Astrocyte of the spinal cord (primary cell): ENCODE results near the gene BBS4.
"Not testable (repeated sequence)": the region's sequence is repeated elsewhere in the genome, so short reads cannot be mapped to it uniquely, and the experiment has no call there.

Source experiments
- DNase-seq: peaks from one replicate; pipeline ENCODE4 v3.0.0; 2011; ENCODE audit warnings: low read depth, low spot score
- H3K4me3 ChIP-seq: 2 replicates; pipeline ENCODE4 v1.5.1; 2011; ENCODE audit warnings: low read depth, mild to moderate bottlenecking, low read length, moderate library complexity
- CTCF ChIP-seq: IDR thresholded peaks from 2 replicates; pipeline ENCODE4 v1.5.1; 2012; ENCODE audit warnings: low read depth, mild to moderate bottlenecking, low read length, inconsistent platforms
- in situ Hi-C: cut with HindIII; loops from 2 replicates; pipeline ENCODE4 v1.10.0; 2017; ENCODE audit warnings: low sequenced_read_pairs

The BBS4 gene

GRCh38 chr15:72688697-72689096, 2.7 kb downstream of the BBS4 start:
- no peak overlapping the region for H3K4me3 ChIP-seq
- DNase-seq = no peak
- TF ChIP-seq CTCF = no peak
- in situ Hi-C loops = no loop called here

- DNase-seq = no peak
- TF ChIP-seq CTCF = no peak
- in situ Hi-C loops = no loop called here
- H3K4me3 ChIP-seq = no peak overlapping the region
Observed at GRCh38 chr15:72690938-72691337, 4.9 kb downstream of the BBS4 start.

- TF ChIP-seq CTCF = no peak
- no peak for DNase-seq
- H3K4me3 ChIP-seq = no peak overlapping the region
- in situ Hi-C loops = no loop called here
Observed at GRCh38 chr15:72698938-72699337, 12.9 kb downstream of the BBS4 start.

GRCh38 chr15:72700076-72700475, 14.1 kb downstream of the BBS4 start:
- in situ Hi-C loops = no loop called here
- TF ChIP-seq CTCF = no peak
- no peak overlapping the region for H3K4me3 ChIP-seq
- no peak for DNase-seq

- no peak for TF ChIP-seq CTCF
- no peak for DNase-seq
- in situ Hi-C loops = no loop called here
- no peak overlapping the region for H3K4me3 ChIP-seq
Observed at GRCh38 chr15:72706266-72706665, 20.3 kb downstream of the BBS4 start.

GRCh38 chr15:72708551-72709303, 22.7 kb downstream of the BBS4 start:
- H3K4me3 ChIP-seq, DNase-seq, in situ Hi-C loops: not testable (repeated sequence)

GRCh38 chr15:72722071-72722696, 36.2 kb downstream of the BBS4 start:
- peak; percentile 73 for TF ChIP-seq CTCF
- no peak overlapping the region for H3K4me3 ChIP-seq
- DNase-seq = peak; percentile 79
- in situ Hi-C loops = no loop called here
